HepG2 (cell line): Measurements from ENCODE around the gene JMJD6. TPM values are rescaled to one million over a fixed set of nuclear protein-coding genes. Genes with fewer than 3 reads are reported as not detected.

Experiments used
- AHR ChIP-seq: IDR thresholded peaks from 2 replicates; pipeline ENCODE4 v1.6.1; 2018; ENCODE audit warnings: missing genetic modification reagents, missing compliant biosample characterization
- CCAR2 ChIP-seq: fragments of 200-400 bp; formaldehyde crosslinking; optimal IDR thresholded peaks from 2 replicates; pipeline ENCODE3; 2018; ENCODE audit warnings: low read depth, mild to moderate bottlenecking, low read length, moderate library complexity
- CENPX ChIP-seq: sonication (generic); formaldehyde crosslinking; IDR thresholded peaks from 2 replicates; pipeline ENCODE4 v1.9.0; 2021; ENCODE audit warnings: mild to moderate bottlenecking, missing genetic modification reagents, moderate library complexity
- FLYWCH1 ChIP-seq: sonication (generic); formaldehyde crosslinking; IDR thresholded peaks from 2 replicates; pipeline ENCODE4 v1.8.1; 2023; ENCODE audit warnings: mild to moderate bottlenecking, missing genetic modification reagents
- FOXK2 ChIP-seq: fragments of 450-650 bp; IDR thresholded peaks from 2 replicates; pipeline ENCODE4 v1.6.1; 2016
- JUNB ChIP-seq: sonication (generic); formaldehyde crosslinking; IDR thresholded peaks from 2 replicates; pipeline ENCODE4 v1.8.0; 2022; ENCODE audit warnings: missing genetic modification reagents, mild to moderate bottlenecking, borderline replicate concordance
- MEF2D ChIP-seq: sonication (generic); formaldehyde crosslinking; IDR thresholded peaks from 2 replicates; pipeline ENCODE4 v1.5.1; 2020; ENCODE audit warnings: mild to moderate bottlenecking, missing genetic modification reagents
- MTA3 ChIP-seq: sonication (generic); formaldehyde crosslinking; IDR thresholded peaks from 2 replicates; pipeline ENCODE4 v1.4.0; 2020; ENCODE audit warnings: missing genetic modification reagents
- PCBP1 ChIP-seq: fragments of 200-400 bp; formaldehyde crosslinking; IDR thresholded peaks from 2 replicates; pipeline ENCODE4 v1.6.1; 2017; ENCODE audit warnings: mild to moderate bottlenecking, low read depth, low read length, borderline replicate concordance
- PRPF4 ChIP-seq: fragments of 200-400 bp; formaldehyde crosslinking; IDR thresholded peaks from 2 replicates; pipeline ENCODE4 v1.6.1; 2016; ENCODE audit warnings: low read length, low read depth; ENCODE audit not compliant: poor library complexity, severe bottlenecking
- SIX4 ChIP-seq: sonication (generic); formaldehyde crosslinking; IDR thresholded peaks from 2 replicates; pipeline ENCODE4 v1.4.0; 2020; ENCODE audit warnings: missing genetic modification reagents
- U2AF1 ChIP-seq: fragments of 200-400 bp; formaldehyde crosslinking; optimal IDR thresholded peaks from 2 replicates; pipeline ENCODE3; 2017; ENCODE audit warnings: mild to moderate bottlenecking, low read depth, low read length
- YEATS4 ChIP-seq: sonication (generic); formaldehyde crosslinking; IDR thresholded peaks from 2 replicates; pipeline ENCODE4 v1.4.0; 2020; ENCODE audit warnings: missing genetic modification reagents, borderline replicate concordance
- ZMYM4 ChIP-seq: sonication (generic); formaldehyde crosslinking; IDR thresholded peaks from 2 replicates; pipeline ENCODE4 v1.8.1; 2023; ENCODE audit warnings: mild to moderate bottlenecking, missing genetic modification reagents
- ZNF10 ChIP-seq: sonication (generic); formaldehyde crosslinking; IDR thresholded peaks from 2 replicates; pipeline ENCODE4 v1.4.0; 2020; ENCODE audit warnings: mild to moderate bottlenecking, low read depth, missing genetic modification reagents, borderline replicate concordance
- ZNF124 ChIP-seq: sonication (generic); formaldehyde crosslinking; IDR thresholded peaks from 2 replicates; pipeline ENCODE4 v1.4.0; 2020; ENCODE audit warnings: missing genetic modification reagents
- ZNF780A ChIP-seq: sonication (generic); formaldehyde crosslinking; IDR thresholded peaks from 2 replicates; pipeline ENCODE4 v1.8.0; 2022; ENCODE audit warnings: mild to moderate bottlenecking, missing genetic modification reagents, moderate library complexity
- polyA plus RNA-seq, 8 experiments: library from polyadenylated mRNA; depleted of rRNA in 3 of 8; stranded (reverse) in 7 of 8; unstranded in 1 of 8; fragments of >200 nt; fragmentation: Illumina TruSeq in 4 of 8; extraction: Trizol in 4 of 8; gene quantifications; 2 replicates each; pipeline versions ENCODE4 v1.2.1 to v1.2.3, GENCODE V29; 2011 to 2016; ENCODE audit warnings: low read depth in 4 of 8, missing spikeins in 1 of 8, mixed read lengths in 1 of 8; ENCODE audit not compliant: insufficient read depth in 1 of 8
- total RNA-seq, 5 experiments: library from RNA; depleted of rRNA; stranded (reverse); fragments of >200 nt; fragmentation: Illumina TruSeq; extraction: Trizol; gene quantifications; 2 replicates each; pipeline ENCODE4 v1.2.3, GENCODE V29; 2016; ENCODE audit warnings: low read depth in 1 of 5
- TF ChIP-seq, protein P1 (sequence below): sonication (generic); formaldehyde crosslinking; IDR thresholded peaks from 2 replicates; pipeline ENCODE4 v1.9.0; 2021; ENCODE audit warnings: missing genetic modification reagents, borderline replicate concordance
- TF ChIP-seq, protein P2 (sequence below): sonication (generic); formaldehyde crosslinking; IDR thresholded peaks from 2 replicates; pipeline ENCODE4 v1.8.0; 2022; ENCODE audit warnings: mild to moderate bottlenecking, missing genetic modification reagents, moderate library complexity
- TF ChIP-seq, protein P3 (sequence below): sonication (generic); formaldehyde crosslinking; IDR thresholded peaks from 2 replicates; pipeline ENCODE4 v1.8.0; 2023; ENCODE audit warnings: mild to moderate bottlenecking, missing genetic modification reagents
- TF ChIP-seq, protein P4 (sequence below): sonication (generic); formaldehyde crosslinking; IDR thresholded peaks from 2 replicates; pipeline ENCODE4 v1.5.0; 2020; ENCODE audit warnings: mild to moderate bottlenecking, missing genetic modification reagents, moderate library complexity
- TF ChIP-seq, protein P5 (sequence below): sonication (generic); formaldehyde crosslinking; IDR thresholded peaks from 2 replicates; pipeline ENCODE4 v1.4.0; 2020; ENCODE audit warnings: missing genetic modification reagents

JMJD6 gene
- total and polyA plus RNA-seq, 2 of the 13 experiments (the other 11 are each of a cell fraction or from before 2014, with no cell fraction given), result 33.6 to 41.0 TPM

DNA sequence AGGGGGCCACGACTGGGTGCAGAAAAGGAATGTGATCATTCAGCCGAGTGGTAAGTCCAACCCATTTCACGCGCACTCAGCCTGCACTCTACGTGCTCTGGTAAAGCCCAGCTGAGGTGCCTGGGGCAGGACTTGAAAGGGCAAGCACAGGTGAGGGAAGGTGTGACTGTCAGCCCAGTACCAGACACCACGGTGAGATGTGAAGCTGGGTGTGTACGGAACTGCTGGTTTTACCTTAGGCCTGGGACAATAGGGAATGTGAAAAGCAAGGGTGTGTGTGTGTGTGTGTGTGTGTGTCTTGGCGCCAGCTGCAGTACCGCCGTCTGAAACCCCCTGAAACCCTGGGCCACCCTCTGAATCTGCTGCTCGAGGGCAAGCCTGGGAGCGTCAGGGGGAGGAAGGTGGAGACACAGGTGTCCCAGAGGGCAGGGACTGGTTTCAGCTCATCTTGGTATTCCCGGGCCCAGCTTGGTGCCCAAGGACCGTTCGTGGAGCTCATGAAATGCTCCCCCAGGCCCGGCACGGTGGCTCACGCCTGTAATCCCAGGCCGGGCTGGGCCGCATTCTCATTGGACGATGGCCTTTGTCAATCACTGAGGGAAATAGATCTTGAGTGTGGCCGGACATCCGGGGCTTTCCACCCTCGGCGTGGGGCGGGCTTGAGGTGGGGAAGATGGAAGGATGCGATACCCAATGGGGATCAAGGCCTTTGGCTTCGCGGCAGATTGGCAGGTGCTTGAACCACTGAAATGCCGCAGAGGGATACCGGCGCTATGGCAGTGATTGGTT, 55.1 kb downstream of the JMJD6 start (continued):
- TF ChIP-seq CCAR2, result no peak
- no peak for TF ChIP-seq MTA3 (CRISPR knock-in tag)
- TF ChIP-seq, protein P1, sequence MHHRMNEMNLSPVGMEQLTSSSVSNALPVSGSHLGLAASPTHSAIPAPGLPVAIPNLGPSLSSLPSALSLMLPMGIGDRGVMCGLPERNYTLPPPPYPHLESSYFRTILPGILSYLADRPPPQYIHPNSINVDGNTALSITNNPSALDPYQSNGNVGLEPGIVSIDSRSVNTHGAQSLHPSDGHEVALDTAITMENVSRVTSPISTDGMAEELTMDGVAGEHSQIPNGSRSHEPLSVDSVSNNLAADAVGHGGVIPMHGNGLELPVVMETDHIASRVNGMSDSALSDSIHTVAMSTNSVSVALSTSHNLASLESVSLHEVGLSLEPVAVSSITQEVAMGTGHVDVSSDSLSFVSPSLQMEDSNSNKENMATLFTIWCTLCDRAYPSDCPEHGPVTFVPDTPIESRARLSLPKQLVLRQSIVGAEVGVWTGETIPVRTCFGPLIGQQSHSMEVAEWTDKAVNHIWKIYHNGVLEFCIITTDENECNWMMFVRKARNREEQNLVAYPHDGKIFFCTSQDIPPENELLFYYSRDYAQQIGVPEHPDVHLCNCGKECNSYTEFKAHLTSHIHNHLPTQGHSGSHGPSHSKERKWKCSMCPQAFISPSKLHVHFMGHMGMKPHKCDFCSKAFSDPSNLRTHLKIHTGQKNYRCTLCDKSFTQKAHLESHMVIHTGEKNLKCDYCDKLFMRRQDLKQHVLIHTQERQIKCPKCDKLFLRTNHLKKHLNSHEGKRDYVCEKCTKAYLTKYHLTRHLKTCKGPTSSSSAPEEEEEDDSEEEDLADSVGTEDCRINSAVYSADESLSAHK, result no peak
- TF ChIP-seq, protein P2, sequence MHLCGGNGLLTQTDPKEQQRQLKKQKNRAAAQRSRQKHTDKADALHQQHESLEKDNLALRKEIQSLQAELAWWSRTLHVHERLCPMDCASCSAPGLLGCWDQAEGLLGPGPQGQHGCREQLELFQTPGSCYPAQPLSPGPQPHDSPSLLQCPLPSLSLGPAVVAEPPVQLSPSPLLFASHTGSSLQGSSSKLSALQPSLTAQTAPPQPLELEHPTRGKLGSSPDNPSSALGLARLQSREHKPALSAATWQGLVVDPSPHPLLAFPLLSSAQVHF (CRISPR knock-in tag), result no peak
- peak; percentile 74 for TF ChIP-seq MEF2D (CRISPR knock-in tag)
- TF ChIP-seq ZNF124 (CRISPR knock-in tag), result no peak; the same call in 1 of the 2 replicates
- TF ChIP-seq CENPX (CRISPR knock-in tag), result no peak
- TF ChIP-seq YEATS4 (CRISPR knock-in tag), result peak; percentile 73; the same call in 1 of the 2 replicates
- TF ChIP-seq, protein P3, sequence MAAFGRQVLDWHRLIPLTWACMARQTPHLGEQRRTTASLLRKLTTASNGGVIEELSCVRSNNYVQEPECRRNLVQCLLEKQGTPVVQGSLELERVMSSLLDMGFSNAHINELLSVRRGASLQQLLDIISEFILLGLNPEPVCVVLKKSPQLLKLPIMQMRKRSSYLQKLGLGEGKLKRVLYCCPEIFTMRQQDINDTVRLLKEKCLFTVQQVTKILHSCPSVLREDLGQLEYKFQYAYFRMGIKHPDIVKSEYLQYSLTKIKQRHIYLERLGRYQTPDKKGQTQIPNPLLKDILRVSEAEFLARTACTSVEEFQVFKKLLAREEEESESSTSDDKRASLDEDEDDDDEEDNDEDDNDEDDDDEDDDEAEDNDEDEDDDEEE (CRISPR knock-in tag), result peak; percentile 89; the same call in 1 of the 2 replicates
- no peak for TF ChIP-seq AHR (CRISPR knock-in tag)
- TF ChIP-seq, protein P4, sequence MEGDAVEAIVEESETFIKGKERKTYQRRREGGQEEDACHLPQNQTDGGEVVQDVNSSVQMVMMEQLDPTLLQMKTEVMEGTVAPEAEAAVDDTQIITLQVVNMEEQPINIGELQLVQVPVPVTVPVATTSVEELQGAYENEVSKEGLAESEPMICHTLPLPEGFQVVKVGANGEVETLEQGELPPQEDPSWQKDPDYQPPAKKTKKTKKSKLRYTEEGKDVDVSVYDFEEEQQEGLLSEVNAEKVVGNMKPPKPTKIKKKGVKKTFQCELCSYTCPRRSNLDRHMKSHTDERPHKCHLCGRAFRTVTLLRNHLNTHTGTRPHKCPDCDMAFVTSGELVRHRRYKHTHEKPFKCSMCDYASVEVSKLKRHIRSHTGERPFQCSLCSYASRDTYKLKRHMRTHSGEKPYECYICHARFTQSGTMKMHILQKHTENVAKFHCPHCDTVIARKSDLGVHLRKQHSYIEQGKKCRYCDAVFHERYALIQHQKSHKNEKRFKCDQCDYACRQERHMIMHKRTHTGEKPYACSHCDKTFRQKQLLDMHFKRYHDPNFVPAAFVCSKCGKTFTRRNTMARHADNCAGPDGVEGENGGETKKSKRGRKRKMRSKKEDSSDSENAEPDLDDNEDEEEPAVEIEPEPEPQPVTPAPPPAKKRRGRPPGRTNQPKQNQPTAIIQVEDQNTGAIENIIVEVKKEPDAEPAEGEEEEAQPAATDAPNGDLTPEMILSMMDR (CRISPR knock-in tag), result peak; percentile 46; the same call in 1 of the 2 replicates
- TF ChIP-seq PCBP1, result peak; percentile 79; the same call in 1 of the 2 replicates
- TF ChIP-seq ZNF10 (CRISPR knock-in tag), result peak; percentile 74; the same call in 1 of the 2 replicates
- no peak for TF ChIP-seq FLYWCH1
- TF ChIP-seq FOXK2, result peak; percentile 76
- no peak for TF ChIP-seq JUNB (CRISPR knock-in tag)
- no peak for TF ChIP-seq PRPF4
- TF ChIP-seq, protein P5, sequence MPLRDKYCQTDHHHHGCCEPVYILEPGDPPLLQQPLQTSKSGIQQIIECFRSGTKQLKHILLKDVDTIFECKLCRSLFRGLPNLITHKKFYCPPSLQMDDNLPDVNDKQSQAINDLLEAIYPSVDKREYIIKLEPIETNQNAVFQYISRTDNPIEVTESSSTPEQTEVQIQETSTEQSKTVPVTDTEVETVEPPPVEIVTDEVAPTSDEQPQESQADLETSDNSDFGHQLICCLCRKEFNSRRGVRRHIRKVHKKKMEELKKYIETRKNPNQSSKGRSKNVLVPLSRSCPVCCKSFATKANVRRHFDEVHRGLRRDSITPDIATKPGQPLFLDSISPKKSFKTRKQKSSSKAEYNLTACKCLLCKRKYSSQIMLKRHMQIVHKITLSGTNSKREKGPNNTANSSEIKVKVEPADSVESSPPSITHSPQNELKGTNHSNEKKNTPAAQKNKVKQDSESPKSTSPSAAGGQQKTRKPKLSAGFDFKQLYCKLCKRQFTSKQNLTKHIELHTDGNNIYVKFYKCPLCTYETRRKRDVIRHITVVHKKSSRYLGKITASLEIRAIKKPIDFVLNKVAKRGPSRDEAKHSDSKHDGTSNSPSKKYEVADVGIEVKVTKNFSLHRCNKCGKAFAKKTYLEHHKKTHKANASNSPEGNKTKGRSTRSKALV (CRISPR knock-in tag), result peak; percentile 67
- TF ChIP-seq U2AF1, result peak; percentile 14
- no peak; the same call in 1 of the 2 replicates for TF ChIP-seq SIX4 (CRISPR knock-in tag)
- TF ChIP-seq ZNF780A, result no peak
- peak; percentile 53; the same call in 1 of the 2 replicates for TF ChIP-seq ZMYM4
